Fibroblast of pulmonary artery (primary cell): ENCODE results near the gene AMD1.

Experiments used
- DNase-seq: peaks from one replicate; pipeline ENCODE4 v3.0.0-alpha.2; 2010; ENCODE audit warnings: low read depth
- H3K4me3 ChIP-seq: replicated peaks from 2 replicates; pipeline ENCODE4 v1.5.1; 2011; ENCODE audit warnings: low read depth, mild to moderate bottlenecking, control low read depth, low read length, moderate library complexity
- CTCF ChIP-seq: IDR thresholded peaks from 2 replicates; pipeline ENCODE4 v1.5.1; 2011; ENCODE audit warnings: mild to moderate bottlenecking, control low read depth, low read length, inconsistent platforms; ENCODE audit errors: missing control alignments

Gene AMD1

GRCh38 chr6:110878751-110879522, 4.4 kb downstream of the AMD1 start:
- peak overlapping the region; percentile 31 for H3K4me3 ChIP-seq
- peak; percentile 64 for DNase-seq
- peak; percentile 67 for TF ChIP-seq CTCF

- H3K4me3 ChIP-seq = no peak overlapping the region
- DNase-seq = no peak
- no peak for TF ChIP-seq CTCF
Measured at GRCh38 chr6:110880651-110881050, 6.1 kb downstream of the AMD1 start.

- DNase-seq = no peak
- no peak for TF ChIP-seq CTCF
- no peak overlapping the region for H3K4me3 ChIP-seq
Measured at GRCh38 chr6:110881546-110882273, 7.1 kb downstream of the AMD1 start.

- no peak for TF ChIP-seq CTCF
- peak; percentile 33 for DNase-seq
Measured at GRCh38 chr6:110882274-110882619, 7.7 kb downstream of the AMD1 start.

GRCh38 chr6:110882824-110883554, 8.4 kb downstream of the AMD1 start:
- H3K4me3 ChIP-seq = no peak overlapping the region
- TF ChIP-seq CTCF = no peak
- no peak for DNase-seq

More at GRCh38 chr6:110882274-110882619, 7.7 kb downstream of the AMD1 start:
- no peak overlapping the region for H3K4me3 ChIP-seq

GRCh38 chr6:110884321-110884720, 9.7 kb downstream of the AMD1 start:
- no peak for DNase-seq
- no peak for TF ChIP-seq CTCF
- H3K4me3 ChIP-seq = no peak overlapping the region
